B cell (primary cell): ENCODE measurements around the gene BRD1. TPM values are rescaled to one million over a fixed set of nuclear protein-coding genes. Genes with fewer than 3 reads are reported as not detected.

Experiments used
- ATAC-seq: fragments of 200-7000 bp; cut with Tn5 transposase; one replicate; pipeline ENCODE4 v1.10.0; 2021; ENCODE audit warnings: low read depth, mild to moderate bottlenecking, moderate number of reproducible peaks, moderate library complexity
- CTCF ChIA-PET: fragments of 350-600 bp; sonication (Branson Sonifier 250); formaldehyde crosslinking; loops from one replicate; lab custom pipeline; 2021; ENCODE audit warnings: antibody characterized with exemption, inconsistent platforms; lab: Charles Lee
- POLR2A ChIA-PET: fragments of 350-600 bp; sonication (Branson Sonifier 250); formaldehyde crosslinking; loops from one replicate; lab custom pipeline; 2021; ENCODE audit warnings: antibody characterized with exemption; lab: Charles Lee
- DNase-seq: peaks from one replicate; pipeline ENCODE4 v3.0.0; 2013
- H2AFZ ChIP-seq: 2 replicates; pipeline ENCODE4 v1.6.1; 2012; ENCODE audit warnings: mild to moderate bottlenecking, low read depth, low read length; ENCODE audit not compliant: insufficient read depth, poor library complexity, severe bottlenecking
- H3K27ac ChIP-seq, 2 donors: 1 replicate in 1 of 2; 2 replicates in 1 of 2; pipeline ENCODE4 v1.5.1; 2012 to 2013; ENCODE audit warnings: low read length in 2 of 2, mild to moderate bottlenecking in 2 of 2, moderate library complexity in 1 of 2
- H3K27me3 ChIP-seq, 4 experiments: fragments of 200-600 bp in 1 of 4; sonication (generic) in 1 of 4; replicated peaks in 1 of 4; 1 replicate in 2 of 4; 2 replicates in 2 of 4; pipeline versions ENCODE4 v1.6.1 to v1.7.0; 2013 to 2016; ENCODE audit warnings: low read length in 3 of 4, mild to moderate bottlenecking in 2 of 4, mixed read lengths in 1 of 4, moderate library complexity in 1 of 4; ENCODE audit not compliant: insufficient read depth in 4 of 4, control insufficient read depth in 3 of 4; ENCODE audit errors: control extremely low read depth in 1 of 4
- H3K36me3 ChIP-seq, 2 experiments: replicated peaks in 1 of 2; 1 replicate in 1 of 2; 2 replicates in 1 of 2; pipeline versions ENCODE4 v1.6.1 to v1.7.1; 2013; ENCODE audit warnings: low read length in 1 of 2; ENCODE audit not compliant: insufficient read depth in 2 of 2, control insufficient read depth in 1 of 2; ENCODE audit errors: control extremely low read depth in 1 of 2, extremely low read depth in 1 of 2
- H3K4me1 ChIP-seq, 2 donors: fragments of 200-600 bp in 1 of 2; sonication (generic) in 1 of 2; 1 replicate in 1 of 2; 2 replicates in 1 of 2; pipeline versions ENCODE4 v1.5.1 to v1.6.1; 2013 to 2017; ENCODE audit warnings: low read length in 2 of 2; ENCODE audit not compliant: control insufficient read depth in 2 of 2, insufficient read depth in 2 of 2
- H3K4me2 ChIP-seq: replicated peaks from 2 replicates; pipeline ENCODE3; 2012; ENCODE audit warnings: mild to moderate bottlenecking, low read depth, low read length; ENCODE audit not compliant: poor library complexity, severe bottlenecking
- H3K4me3 ChIP-seq, 5 experiments: fragments of 200-600 bp in 1 of 5; sonication (generic) in 1 of 5; 1 replicate in 3 of 5; 2 replicates in 2 of 5; pipeline versions ENCODE4 v1.5.1 to v1.7.0; 2011 to 2016; ENCODE audit warnings: low read length in 4 of 5, mild to moderate bottlenecking in 4 of 5, low read depth in 2 of 5, control low read depth in 1 of 5, moderate library complexity in 1 of 5; ENCODE audit not compliant: insufficient read depth in 1 of 5; ENCODE audit errors: control extremely low read depth in 1 of 5, extremely low read depth in 1 of 5
- H3K79me2 ChIP-seq: fragments of 200-600 bp; sonication (generic); one replicate; pipeline ENCODE4 v1.6.0; 2016; ENCODE audit warnings: low read length; ENCODE audit not compliant: control insufficient read depth, insufficient read depth
- H3K9ac ChIP-seq: fragments of 200-600 bp; sonication (generic); 2 replicates; pipeline ENCODE4 v1.6.1; 2017; ENCODE audit warnings: mild to moderate bottlenecking, low read length, moderate library complexity
- H3K9me3 ChIP-seq, 3 donors: one replicate each; pipeline versions ENCODE4 v1.6.1 to v1.7.1; 2013; ENCODE audit warnings: low read length in 2 of 3; ENCODE audit not compliant: control insufficient read depth in 2 of 3, insufficient read depth in 1 of 3; ENCODE audit errors: control extremely low read depth in 1 of 3
- H4K20me1 ChIP-seq: 2 replicates; pipeline ENCODE4 v1.6.0; 2012; ENCODE audit warnings: mild to moderate bottlenecking, low read length; ENCODE audit not compliant: insufficient read depth, control insufficient read depth, poor library complexity, severe bottlenecking
- H3K27ac Mint-ChIP-seq: one replicate; pipeline ENCODE4 v1.8.0; 2021; ENCODE audit warnings: mixed read lengths
- H3K27me3 Mint-ChIP-seq: one replicate; pipeline ENCODE4 v1.8.0; 2021; ENCODE audit warnings: mixed read lengths
- H3K4me1 Mint-ChIP-seq: one replicate; pipeline ENCODE4 v1.8.0; 2021; ENCODE audit warnings: mixed read lengths
- H3K4me3 Mint-ChIP-seq: one replicate; pipeline ENCODE4 v1.8.0; 2021; ENCODE audit warnings: mixed read lengths
- H3K9me3 Mint-ChIP-seq: one replicate; pipeline ENCODE4 v1.8.0; 2022; ENCODE audit warnings: mixed read lengths; ENCODE audit not compliant: insufficient read depth
- CTCF ChIP-seq: fragments of 200-600 bp; IDR thresholded peaks from one replicate; pipeline ENCODE4 v1.8.0; 2022; ENCODE audit warnings: antibody characterized with exemption, mild to moderate bottlenecking
- EZH2 ChIP-seq: IDR thresholded peaks from 2 replicates; pipeline ENCODE4 v1.6.1; 2012; ENCODE audit warnings: borderline replicate concordance, low read depth, mild to moderate bottlenecking, moderate library complexity, low read length; ENCODE audit not compliant: insufficient read depth, poor library complexity, severe bottlenecking
- WGBS: methylation state at CpG from one replicate; pipeline ENCODE4 v1.1.5; 2013; ENCODE audit warnings: missing lambda C conversion rate; ENCODE audit not compliant: insufficient coverage; 5-methylcytosine and 5-hydroxymethylcytosine counted together
- intact Hi-C: fragments of 100-400 bp; cut with micrococcal nuclease; formaldehyde crosslinking; loops from one replicate; pipeline ENCODE4 v1.10.0; 2022
- polyA plus RNA-seq: library from polyadenylated mRNA; depleted of rRNA; stranded (reverse); fragments of >200 nt; gene quantifications from 2 replicates; pipeline ENCODE4 v1.2.3, GENCODE V29; 2012
- total RNA-seq, 2 donors: library from RNA; stranded (reverse); fragments of 120-200 nt in 1 of 2; gene quantifications; 1 replicate in 1 of 2; 2 replicates in 1 of 2; pipeline versions ENCODE4 v1.2.3 to v1.2.4, GENCODE V29; 2013 to 2022

Gene BRD1
- total and polyA plus RNA-seq, 2 donors (not counting 1 experiment from before 2014, with no cell fraction given) = 16.9 to 73.3 TPM

GRCh38 chr22:49826603-49827270 is 936 bp downstream of the BRD1 start:
- peaks cover 0 to 7% (median 0%) of the 10 kb centered on the region in 3 donors for H3K9me3 ChIP-seq
- H3K36me3 ChIP-seq = peaks cover 0 to 30% of the 10 kb centered on the region in 2 experiments
- H3K9ac ChIP-seq = peak overlapping the region; percentile 70
- H3K27ac ChIP-seq = peak overlapping the region; percentile 34 to 70
- DNase-seq = peak; percentile 74
- ATAC-seq = peak; percentile 22
- TF ChIP-seq CTCF (no peak), EZH2 (no peak)
- WGBS = under 1% methylated on average over 86 of the region's 86 CpGs
- Mint-ChIP-seq H3K4me3 (peak overlapping the region; percentile 87), H3K9me3 (no peaks in the 10 kb centered on the region), H3K27me3 (no peaks in the 10 kb centered on the region), H3K4me1 (peaks cover 48% of the 10 kb centered on the region), H3K27ac (peak overlapping the region; percentile 85)
- H3K4me3 ChIP-seq = peak overlapping the region; percentile 41 to 68 (median 66)
- intact Hi-C loops = loop anchor here (1.0 to 5.0 kb wide), 2 partner anchors 27 to 101 kb away; partner anchors contain the start of gene ZBED4
- ChIA-PET CTCF (no interaction called here), POLR2A (interaction anchor here (0.8 kb wide), 1 partner anchor 88 kb away, joined by 3 read pairs; no protein-coding TSS in a partner anchor)
- H2AFZ ChIP-seq = peak overlapping the region; percentile 59
- peak overlapping the region; percentile 97 for H3K4me2 ChIP-seq
- peaks cover 52% of the 10 kb centered on the region for H3K79me2 ChIP-seq
- H4K20me1 ChIP-seq = peaks cover 52% of the 10 kb centered on the region
- peaks cover 43 to 51% of the 10 kb centered on the region in 2 donors for H3K4me1 ChIP-seq
- H3K27me3 ChIP-seq = peaks cover 0 to 3% (median 0%) of the 10 kb centered on the region in 4 experiments
